ENCODE measurements around the gene APOC4. TPM values are rescaled to one million over a fixed set of nuclear protein-coding genes. Genes with fewer than 3 reads are reported as not detected.

Gene APOC4
- polyA plus RNA-seq, 1 donor, result not detected

GRCh38 chr19:44993926-44994537 lies 52.0 kb downstream of the APOC4 start:
- no peak for DNase-seq

Other genes with a start within 250 kb of the APOC4 start
- not detected for gene CEACAM16, start 243.1 kb upstream of the APOC4 start, polyA plus RNA-seq (ENCODE audit: insufficient read length)
- gene BCL3, start 193.5 kb upstream of the APOC4 start, polyA plus RNA-seq (ENCODE audit: insufficient read length), result 4.9 TPM
- 5.3 TPM for gene CBLC, start 164.3 kb upstream of the APOC4 start, polyA plus RNA-seq (ENCODE audit: insufficient read length)
- 461 TPM for gene BCAM, start 133.1 kb upstream of the APOC4 start, polyA plus RNA-seq (ENCODE audit: insufficient read length)
- 139 TPM for gene NECTIN2, start 95.9 kb upstream of the APOC4 start, polyA plus RNA-seq (ENCODE audit: insufficient read length)
- gene TOMM40, start 51.0 kb upstream of the APOC4 start, polyA plus RNA-seq (ENCODE audit: insufficient read length), result 43.3 TPM
- gene APOE, start 36.4 kb upstream of the APOC4 start, polyA plus RNA-seq (ENCODE audit: insufficient read length), result 288 TPM
- gene APOC1, start 27.6 kb upstream of the APOC4 start, polyA plus RNA-seq (ENCODE audit: insufficient read length), result 10.9 TPM
- gene APOC2, start 3.8 kb downstream of the APOC4 start, polyA plus RNA-seq (ENCODE audit: insufficient read length), result 10.1 TPM
- gene CLPTM1, start 13.1 kb downstream of the APOC4 start, polyA plus RNA-seq (ENCODE audit: insufficient read length), result 121 TPM
- 4.5 TPM for gene RELB, start 59.2 kb downstream of the APOC4 start, polyA plus RNA-seq (ENCODE audit: insufficient read length)
- gene CLASRP, start 96.8 kb downstream of the APOC4 start, polyA plus RNA-seq (ENCODE audit: insufficient read length), result 76.8 TPM
- gene ZNF296, start 134.2 kb downstream of the APOC4 start, polyA plus RNA-seq (ENCODE audit: insufficient read length), result 0.98 TPM
- gene GEMIN7, start 137.0 kb downstream of the APOC4 start, polyA plus RNA-seq (ENCODE audit: insufficient read length), result 22.5 TPM
- 23.6 TPM for gene PPP1R37, start 150.9 kb downstream of the APOC4 start, polyA plus RNA-seq (ENCODE audit: insufficient read length)
- gene NKPD1, start 218.7 kb downstream of the APOC4 start, polyA plus RNA-seq (ENCODE audit: insufficient read length), result 0.17 TPM
- 24.5 TPM for gene TRAPPC6A, start 236.0 kb downstream of the APOC4 start, polyA plus RNA-seq (ENCODE audit: insufficient read length)
- gene BLOC1S3, start 236.5 kb downstream of the APOC4 start, polyA plus RNA-seq (ENCODE audit: insufficient read length), result 9.4 TPM